Astrocyte (in vitro differentiated cells and primary cell): Measurements from ENCODE around the gene GRIK1. TPM values are rescaled to one million over a fixed set of nuclear protein-coding genes. Genes with fewer than 3 reads are reported as not detected.
A peak's percentile ranks its signal among the peaks of the same experiment; 100 is the strongest.

Experiments used
- DNase-seq: peaks from one replicate; pipeline ENCODE4 v3.0.0-alpha.2; 2010; ENCODE audit warnings: low read depth
- FAIRE-seq: peaks from 2 replicates; lab custom pipeline; 2011; peaks lifted over from hg19 to GRCh38; lab: Jason Lieb, UNC
- H2AFZ ChIP-seq: 2 replicates; pipeline ENCODE4 v1.6.0; 2012; ENCODE audit warnings: low read depth, low read length, inconsistent platforms
- H3K27ac ChIP-seq: 2 replicates; pipeline ENCODE4 v1.5.1; 2011; ENCODE audit warnings: low read depth, low read length, inconsistent platforms
- H3K27me3 ChIP-seq: 2 replicates; pipeline ENCODE4 v1.6.0; 2011; ENCODE audit warnings: low read length, inconsistent platforms; ENCODE audit not compliant: insufficient read depth
- H3K36me3 ChIP-seq: 2 replicates; pipeline ENCODE4 v1.5.1; 2011; ENCODE audit warnings: low read length, inconsistent platforms; ENCODE audit not compliant: insufficient read depth
- H3K4me1 ChIP-seq: 2 replicates; pipeline ENCODE4 v1.5.1; 2011; ENCODE audit warnings: low read length, inconsistent platforms; ENCODE audit not compliant: insufficient read depth
- H3K4me2 ChIP-seq: 2 replicates; pipeline ENCODE4 v1.6.0; 2012; ENCODE audit warnings: low read length, inconsistent platforms
- H3K4me3 ChIP-seq: 2 replicates; pipeline ENCODE4 v1.5.1; 2011; ENCODE audit warnings: low read depth, mild to moderate bottlenecking, low read length, inconsistent platforms; ENCODE audit not compliant: insufficient read depth
- H3K79me2 ChIP-seq: 2 replicates; pipeline ENCODE4 v1.6.0; 2012; ENCODE audit warnings: mild to moderate bottlenecking, low read length, inconsistent platforms; ENCODE audit not compliant: insufficient read depth
- H3K9ac ChIP-seq: 2 replicates; pipeline ENCODE4 v1.6.0; 2012; ENCODE audit warnings: mild to moderate bottlenecking, low read length, inconsistent platforms
- H3K9me3 ChIP-seq: 2 replicates; pipeline ENCODE4 v1.5.1; 2012; ENCODE audit warnings: low read depth, mild to moderate bottlenecking, low read length, inconsistent platforms; ENCODE audit not compliant: insufficient read depth
- H4K20me1 ChIP-seq: 2 replicates; pipeline ENCODE4 v1.6.0; 2012; ENCODE audit warnings: low read length, inconsistent platforms; ENCODE audit not compliant: insufficient read depth
- H3K27ac Mint-ChIP-seq: one replicate; pipeline ENCODE4 v1.8.0; 2021; ENCODE audit warnings: mild to moderate bottlenecking, mixed read lengths; ENCODE audit not compliant: unreplicated experiment
- H3K27me3 Mint-ChIP-seq: one replicate; pipeline ENCODE4 v1.8.0; 2021; ENCODE audit warnings: low read depth, mixed read lengths; ENCODE audit not compliant: unreplicated experiment
- H3K36me3 Mint-ChIP-seq: one replicate; pipeline ENCODE4 v1.8.0; 2021; ENCODE audit warnings: low read depth, mixed read lengths; ENCODE audit not compliant: unreplicated experiment
- H3K4me1 Mint-ChIP-seq: one replicate; pipeline ENCODE4 v1.8.0; 2021; ENCODE audit warnings: low read depth, mixed read lengths; ENCODE audit not compliant: unreplicated experiment
- H3K4me3 Mint-ChIP-seq: one replicate; pipeline ENCODE4 v1.8.0; 2021; ENCODE audit warnings: mild to moderate bottlenecking, moderate library complexity, mixed read lengths; ENCODE audit not compliant: unreplicated experiment
- H3K9me3 Mint-ChIP-seq: one replicate; pipeline ENCODE4 v1.8.0; 2021; ENCODE audit warnings: mild to moderate bottlenecking, mixed read lengths; ENCODE audit not compliant: unreplicated experiment
- CTCF ChIP-seq: IDR thresholded peaks from 2 replicates; pipeline ENCODE4 v1.5.1; 2011; ENCODE audit warnings: low read depth, mild to moderate bottlenecking, inconsistent platforms, low read length, moderate library complexity; ENCODE audit not compliant: insufficient read depth
- EZH2 ChIP-seq: IDR thresholded peaks from 2 replicates; pipeline ENCODE4 v1.6.1; 2012; ENCODE audit warnings: mild to moderate bottlenecking, low read length, inconsistent platforms; ENCODE audit not compliant: insufficient read depth
- total RNA-seq: library from RNA; stranded (reverse); gene quantifications from 2 replicates; pipeline ENCODE4 v1.2.1, GENCODE V29; 2021

GRIK1 gene
- total RNA-seq, 1 donor from 2014 or later = not detected

DNA sequence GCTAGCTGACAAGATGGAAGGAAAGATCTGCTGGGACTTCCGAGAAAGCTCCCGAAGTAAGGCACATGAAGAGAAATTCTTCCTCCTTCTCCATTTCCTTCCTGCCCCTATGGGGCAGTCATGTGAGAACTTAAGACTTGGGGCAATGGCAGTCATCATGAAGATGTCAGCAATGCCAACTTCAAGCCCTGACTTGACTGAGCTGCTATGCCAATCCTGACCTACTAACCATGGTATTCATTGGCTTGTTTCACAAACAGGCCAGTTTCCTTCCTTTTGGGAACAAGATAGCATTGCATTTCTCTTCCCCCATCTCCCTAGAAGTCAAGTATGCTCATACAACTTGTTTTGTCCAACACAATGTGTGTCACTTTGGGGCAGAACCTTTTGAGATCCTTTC, 25.5 kb downstream of the GRIK1 start:
- Histone ChIP-seq H3K4me3 (no peak overlapping the region), H3K4me2 (no peak overlapping the region), H3K9ac (no peak overlapping the region), H4K20me1 (no peaks in the 10 kb centered on the region), H3K4me1 (no peaks in the 10 kb centered on the region), H3K79me2 (no peaks in the 10 kb centered on the region), H2AFZ (no peak overlapping the region), H3K27me3 (no peaks in the 10 kb centered on the region), H3K36me3 (no peaks in the 10 kb centered on the region), H3K27ac (no peak overlapping the region), H3K9me3 (peaks cover 2% of the 10 kb centered on the region)
- H3K27me3 Mint-ChIP-seq = no peaks in the 10 kb centered on the region
- no peaks in the 10 kb centered on the region for H3K36me3 Mint-ChIP-seq
- H3K4me1 Mint-ChIP-seq = no peaks in the 10 kb centered on the region
- H3K9me3 Mint-ChIP-seq = no peaks in the 10 kb centered on the region
- H3K4me3 Mint-ChIP-seq = no peak overlapping the region
- no peak overlapping the region for H3K27ac Mint-ChIP-seq
- no peak for FAIRE-seq
- DNase-seq = no peak
- no peak for TF ChIP-seq CTCF
- TF ChIP-seq EZH2 = no peak

DNA sequence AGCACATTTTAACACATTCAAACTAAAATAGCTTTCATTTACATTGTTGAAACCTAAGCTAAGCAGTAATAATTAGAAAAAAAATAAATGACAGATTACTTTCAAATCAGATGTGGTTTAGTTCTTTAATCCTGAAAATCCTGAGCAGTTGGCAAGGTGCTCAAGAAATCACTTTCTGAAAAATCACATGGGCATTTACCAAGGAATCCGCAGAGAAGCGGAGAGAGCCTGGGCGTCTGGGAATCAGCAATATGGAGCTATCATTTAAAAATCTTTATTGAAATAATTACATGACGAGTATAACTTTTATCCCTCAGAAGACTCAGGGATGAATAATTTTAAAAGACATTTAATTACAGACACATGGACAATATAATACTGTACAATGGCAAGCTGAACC, 30.2 kb downstream of the GRIK1 start:
- FAIRE-seq = no peak
- no peak overlapping the region for H3K27ac Mint-ChIP-seq
- Histone ChIP-seq H3K36me3 (no peaks in the 10 kb centered on the region), H3K4me1 (no peaks in the 10 kb centered on the region), H3K4me3 (no peak overlapping the region), H3K9me3 (peaks cover 2% of the 10 kb centered on the region), H3K27ac (no peak overlapping the region), H4K20me1 (no peaks in the 10 kb centered on the region), H3K9ac (no peak overlapping the region), H3K27me3 (no peaks in the 10 kb centered on the region), H3K4me2 (no peak overlapping the region), H2AFZ (no peak overlapping the region), H3K79me2 (no peaks in the 10 kb centered on the region)
- TF ChIP-seq EZH2 (no peak), CTCF (no peak)
- no peak for DNase-seq
- no peaks in the 10 kb centered on the region for H3K9me3 Mint-ChIP-seq
- no peaks in the 10 kb centered on the region for H3K36me3 Mint-ChIP-seq
- H3K4me3 Mint-ChIP-seq = no peak overlapping the region
- no peaks in the 10 kb centered on the region for H3K27me3 Mint-ChIP-seq
- H3K4me1 Mint-ChIP-seq = peaks cover under 1% of the 10 kb centered on the region

GRCh38 chr21:29904359-29905282, 35.2 kb downstream of the GRIK1 start:
- FAIRE-seq (no peak), DNase-seq (peak; percentile 2)
- Mint-ChIP-seq H3K9me3 (no peaks in the 10 kb centered on the region), H3K4me1 (peaks cover 2% of the 10 kb centered on the region), H3K27me3 (no peaks in the 10 kb centered on the region), H3K4me3 (no peak overlapping the region), H3K36me3 (no peaks in the 10 kb centered on the region), H3K27ac (peak overlapping the region; percentile 48)
- Histone ChIP-seq H3K27me3 (no peaks in the 10 kb centered on the region), H3K9me3 (no peaks in the 10 kb centered on the region), H3K79me2 (no peaks in the 10 kb centered on the region), H3K9ac (no peak overlapping the region), H3K36me3 (no peaks in the 10 kb centered on the region), H3K27ac (no peak overlapping the region), H2AFZ (no peak overlapping the region), H4K20me1 (no peaks in the 10 kb centered on the region), H3K4me2 (no peak overlapping the region), H3K4me3 (no peak overlapping the region), H3K4me1 (no peaks in the 10 kb centered on the region)
- no peak for TF ChIP-seq CTCF
- TF ChIP-seq EZH2 = no peak
